G401.6 (cell line): ENCODE data around the gene NID1.

Experiments
- FAIRE-seq: peaks from 2 replicates; lab custom pipeline; 2012; peaks lifted over from hg19 to GRCh38; lab: Jason Lieb, UNC

NID1 gene

DNA sequence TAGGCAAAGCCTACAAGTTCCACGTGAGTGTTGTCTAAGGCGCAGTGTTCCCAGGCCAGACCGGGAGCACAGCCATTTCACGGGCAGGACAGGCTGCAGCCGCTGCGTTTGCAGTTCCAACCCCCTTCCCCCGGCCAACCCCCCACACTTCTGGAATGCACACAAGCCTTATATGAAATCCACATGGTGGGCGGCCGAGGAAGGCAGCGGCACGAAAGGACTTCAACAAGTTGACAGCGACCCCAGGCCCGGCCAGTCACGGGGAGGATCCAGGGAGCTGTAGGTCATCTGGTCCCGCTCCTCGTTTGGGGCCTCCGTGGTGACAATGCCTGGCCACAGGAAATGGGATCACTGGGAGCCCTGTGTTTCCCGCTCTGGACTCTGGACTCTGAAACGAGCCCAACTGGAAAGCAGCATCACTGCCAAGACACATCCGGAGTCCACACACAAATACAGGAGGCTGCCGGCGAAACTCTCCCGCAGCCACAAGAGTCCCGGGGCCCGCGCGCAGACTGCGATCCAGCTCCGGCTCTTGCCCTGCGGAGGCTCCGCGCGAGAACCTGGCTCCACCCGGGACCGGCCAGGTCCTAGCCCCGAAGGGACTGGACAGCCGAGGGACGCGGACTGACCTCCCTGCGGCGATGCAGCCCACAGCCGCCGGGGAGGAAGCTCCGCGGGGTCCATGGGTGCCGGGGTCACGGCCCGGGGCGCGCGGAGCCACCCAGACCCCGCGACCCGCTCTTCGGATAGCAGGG, 794 bp downstream of the NID1 start:
- no peak for FAIRE-seq

DNA sequence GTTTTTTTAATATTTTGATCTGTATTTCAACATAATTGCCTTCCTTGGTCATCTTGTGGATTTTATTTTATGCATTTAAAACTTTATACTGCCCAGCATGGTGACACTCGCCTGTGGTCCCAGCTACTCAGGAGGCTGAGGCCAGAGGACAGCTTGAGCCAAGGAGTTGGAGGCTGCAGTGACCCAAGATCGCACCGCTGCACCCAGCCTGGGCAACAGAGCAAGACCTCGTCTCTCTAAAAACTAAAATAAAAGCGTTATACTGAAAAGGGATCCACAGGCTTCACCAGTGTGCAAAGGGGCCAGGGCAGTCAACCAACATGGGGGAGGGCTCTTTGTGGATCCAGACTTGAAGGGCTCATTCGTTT, 1.4 kb downstream of the NID1 start:
- no peak for FAIRE-seq

- FAIRE-seq: no peak
Measured at GRCh38 chr1:236060286-236060685, 4.6 kb downstream of the NID1 start.

DNA sequence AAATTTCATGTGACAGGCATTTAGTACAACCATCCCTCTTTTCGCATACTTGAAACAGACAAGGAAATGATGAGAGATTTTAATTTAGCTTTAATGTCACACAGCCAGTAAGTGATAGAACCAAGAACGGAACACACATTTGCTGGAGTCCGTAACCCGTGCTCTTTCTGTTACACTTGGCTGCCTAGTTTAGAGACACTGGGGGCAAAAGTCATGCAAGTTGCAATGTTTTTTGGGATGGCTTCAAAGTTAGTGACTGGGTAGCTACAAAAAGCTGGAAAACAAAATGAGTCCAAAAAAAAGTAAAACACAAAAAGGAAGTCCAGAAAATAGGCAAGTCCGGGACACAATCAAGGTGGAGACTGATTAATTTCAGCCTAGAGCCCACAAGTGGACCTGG, 5.9 kb downstream of the NID1 start:
- FAIRE-seq: no peak

- FAIRE-seq: no peak
Measured at GRCh38 chr1:236058141-236058934, 6.6 kb downstream of the NID1 start.

- FAIRE-seq: no peak
Measured at GRCh38 chr1:236057546-236057945, 7.3 kb downstream of the NID1 start.

DNA sequence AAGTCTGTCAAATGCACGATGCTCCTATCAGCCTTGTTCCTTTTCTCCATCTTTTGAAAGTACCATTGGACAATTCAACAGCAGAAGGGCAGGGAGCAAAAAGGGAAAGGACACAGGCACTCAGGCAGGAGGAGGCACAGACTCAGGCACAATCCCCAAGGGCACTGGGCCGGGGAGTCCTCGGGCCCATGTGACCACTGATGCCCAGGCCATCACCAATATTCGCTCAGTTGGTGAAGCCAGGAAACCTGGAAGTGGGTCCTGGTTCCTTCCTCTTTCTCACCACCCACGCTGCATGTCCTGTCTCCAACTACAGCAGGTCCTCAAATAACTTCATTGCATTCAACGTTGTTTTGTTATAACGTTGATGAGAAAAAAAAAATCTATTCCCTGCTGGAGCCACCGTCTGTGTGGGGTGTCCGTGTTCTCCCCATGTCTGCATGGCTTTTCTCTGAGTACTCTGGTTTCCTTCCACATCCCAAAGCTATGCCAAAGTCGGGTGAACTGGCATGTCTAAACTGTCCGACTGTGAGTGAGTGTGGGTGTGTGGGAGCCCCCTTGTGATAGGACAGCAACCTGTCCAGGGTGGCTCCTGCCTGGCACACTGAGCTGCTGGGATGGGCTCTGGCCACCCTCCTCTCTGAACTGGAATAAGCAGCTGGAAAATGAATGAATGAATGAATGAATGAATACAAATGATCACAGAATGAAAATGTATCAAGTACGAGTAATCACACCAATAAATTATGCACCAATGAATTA, 12.5 kb downstream of the NID1 start:
- FAIRE-seq: no peak

GRCh38 chr1:236051242-236051791, 13.6 kb downstream of the NID1 start:
- no peak for FAIRE-seq

DNA sequence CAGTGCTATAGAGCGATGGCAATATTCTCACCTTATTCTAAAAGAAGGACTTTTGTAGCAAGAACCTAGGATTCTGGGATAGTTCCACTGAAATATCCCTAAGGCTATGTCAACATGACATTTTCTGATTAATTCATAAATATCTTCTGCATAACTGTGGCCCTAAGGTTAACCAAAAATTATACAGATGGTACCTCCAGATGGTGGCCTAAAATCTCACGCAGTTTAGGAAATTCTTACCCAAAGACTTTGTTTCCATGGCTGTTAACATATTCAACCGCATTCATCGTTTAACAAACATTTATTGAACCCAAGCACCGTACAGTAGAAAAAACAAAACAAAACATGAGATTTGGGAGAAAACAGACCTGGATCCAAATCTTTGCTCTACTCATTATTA, 19.1 kb downstream of the NID1 start:
- FAIRE-seq: no peak

- no peak for FAIRE-seq
Measured at GRCh38 chr1:236044341-236044740, 20.5 kb downstream of the NID1 start.

GRCh38 chr1:236041631-236042618, 23.0 kb downstream of the NID1 start:
- no peak for FAIRE-seq

DNA sequence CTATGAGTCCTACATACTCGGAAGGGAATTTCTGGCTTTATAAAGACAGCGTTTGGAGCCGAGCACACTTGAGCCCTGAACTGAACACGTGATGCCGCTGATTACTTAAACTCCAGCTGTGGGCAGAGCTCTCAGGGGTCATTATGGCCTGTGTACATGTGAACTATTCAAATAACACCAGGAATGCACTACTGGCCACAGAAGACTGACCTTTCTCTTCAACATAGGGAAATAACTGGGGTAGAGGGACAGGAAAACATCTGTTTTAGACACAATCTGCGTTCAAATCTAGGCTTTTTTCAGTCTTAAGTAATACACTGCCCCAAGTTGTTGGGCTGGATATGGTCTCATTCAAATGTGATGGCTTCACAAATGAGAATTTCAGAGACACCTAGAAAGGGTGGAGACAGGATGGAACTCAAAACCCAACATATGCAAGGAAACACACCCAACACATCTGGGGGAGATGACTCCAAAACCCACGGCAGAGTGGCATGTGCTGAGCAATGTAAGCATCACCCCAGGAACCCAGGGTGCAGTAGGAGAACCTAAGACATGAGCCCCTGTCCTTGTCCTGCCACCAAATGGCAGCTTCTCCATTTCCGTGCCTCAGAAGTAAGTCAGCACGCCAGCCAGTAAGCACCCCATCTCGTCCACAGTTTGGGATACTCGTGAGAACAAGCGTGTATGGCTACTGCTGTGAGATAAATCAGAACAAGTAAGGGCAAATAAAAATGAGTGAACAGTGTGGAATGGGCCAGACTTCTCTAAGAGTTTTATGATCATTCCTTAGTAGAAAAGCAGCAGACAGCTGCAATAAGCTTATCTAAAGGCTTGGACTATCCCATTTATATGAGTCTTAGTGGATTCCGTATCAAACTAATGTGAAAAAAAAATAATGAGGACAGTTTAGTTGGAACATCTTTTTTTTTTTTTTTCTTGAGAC, 24.9 kb downstream of the NID1 start:
- FAIRE-seq: no peak

GRCh38 chr1:236038034-236038433, 26.9 kb downstream of the NID1 start:
- no peak for FAIRE-seq

DNA sequence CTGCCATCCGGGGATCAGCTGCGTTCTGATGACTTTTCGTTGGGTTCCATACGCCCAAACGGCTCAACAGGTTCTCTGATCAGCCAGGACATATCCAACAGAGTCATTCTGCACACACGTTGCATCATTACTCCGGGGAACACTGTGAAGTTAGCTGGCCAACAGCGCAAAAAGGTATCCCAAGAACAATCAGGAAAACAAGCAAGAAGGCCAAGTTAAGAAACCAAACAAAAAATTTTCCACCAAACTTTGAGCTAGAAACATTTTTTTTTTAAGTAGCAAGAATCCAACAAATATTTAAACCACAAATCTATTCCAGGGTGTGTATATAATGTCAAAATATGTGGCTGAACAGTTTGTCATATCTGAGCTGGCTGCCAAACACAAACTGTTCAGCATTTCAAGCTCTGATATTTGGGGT, 29.2 kb downstream of the NID1 start:
- FAIRE-seq: no peak

GRCh38 chr1:236033336-236033735, 31.6 kb downstream of the NID1 start:
- FAIRE-seq: no peak

- FAIRE-seq: no peak
Measured at GRCh38 chr1:236030534-236030933, 34.4 kb downstream of the NID1 start.

GRCh38 chr1:236029428-236029940, 35.4 kb downstream of the NID1 start:
- FAIRE-seq: no peak

- no peak for FAIRE-seq
Measured at GRCh38 chr1:236027104-236027503, 37.8 kb downstream of the NID1 start.

- no peak for FAIRE-seq
Measured at GRCh38 chr1:236025836-236026235, 39.1 kb downstream of the NID1 start.

GRCh38 chr1:236024641-236025040, 40.2 kb downstream of the NID1 start:
- FAIRE-seq: no peak
